Astrocyte of the spinal cord (primary cell): ENCODE data around the gene HES6.
A peak's percentile ranks its signal among the peaks of the same experiment; 100 is the strongest.

Experiments used
- DNase-seq: peaks from one replicate; pipeline ENCODE4 v3.0.0; 2011; ENCODE audit warnings: low read depth, low spot score
- H3K4me3 ChIP-seq: 2 replicates; pipeline ENCODE4 v1.5.1; 2011; ENCODE audit warnings: low read depth, mild to moderate bottlenecking, low read length, moderate library complexity
- in situ Hi-C: cut with HindIII; loops from 2 replicates; pipeline ENCODE4 v1.10.0; 2017; ENCODE audit warnings: low sequenced_read_pairs
- TF ChIP-seq, protein P1 (sequence below): IDR thresholded peaks from 2 replicates; pipeline ENCODE4 v1.5.1; 2012; ENCODE audit warnings: low read depth, mild to moderate bottlenecking, low read length, inconsistent platforms

Gene HES6

DNA sequence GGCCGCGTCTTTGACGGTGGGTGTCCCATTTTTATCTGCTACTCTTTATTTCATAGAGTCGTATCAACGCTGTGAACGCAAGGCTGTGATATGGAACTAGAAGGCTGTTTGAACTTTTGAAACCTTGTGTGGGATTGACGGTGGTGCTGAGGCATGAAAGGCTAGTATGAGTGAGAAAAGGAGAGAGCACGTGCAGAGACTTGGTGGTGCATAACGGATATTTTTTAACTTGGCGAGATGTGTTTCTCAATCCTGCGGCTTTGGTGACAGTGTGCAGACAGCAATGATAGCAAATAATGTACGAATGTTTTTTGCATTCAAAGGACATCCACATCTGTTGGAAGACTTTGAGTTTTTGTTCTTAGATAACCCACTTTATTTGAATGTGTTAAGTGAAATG, 6.2 kb downstream of the HES6 start:
- H3K4me3 ChIP-seq: no peak overlapping the region
- TF ChIP-seq, protein P1, sequence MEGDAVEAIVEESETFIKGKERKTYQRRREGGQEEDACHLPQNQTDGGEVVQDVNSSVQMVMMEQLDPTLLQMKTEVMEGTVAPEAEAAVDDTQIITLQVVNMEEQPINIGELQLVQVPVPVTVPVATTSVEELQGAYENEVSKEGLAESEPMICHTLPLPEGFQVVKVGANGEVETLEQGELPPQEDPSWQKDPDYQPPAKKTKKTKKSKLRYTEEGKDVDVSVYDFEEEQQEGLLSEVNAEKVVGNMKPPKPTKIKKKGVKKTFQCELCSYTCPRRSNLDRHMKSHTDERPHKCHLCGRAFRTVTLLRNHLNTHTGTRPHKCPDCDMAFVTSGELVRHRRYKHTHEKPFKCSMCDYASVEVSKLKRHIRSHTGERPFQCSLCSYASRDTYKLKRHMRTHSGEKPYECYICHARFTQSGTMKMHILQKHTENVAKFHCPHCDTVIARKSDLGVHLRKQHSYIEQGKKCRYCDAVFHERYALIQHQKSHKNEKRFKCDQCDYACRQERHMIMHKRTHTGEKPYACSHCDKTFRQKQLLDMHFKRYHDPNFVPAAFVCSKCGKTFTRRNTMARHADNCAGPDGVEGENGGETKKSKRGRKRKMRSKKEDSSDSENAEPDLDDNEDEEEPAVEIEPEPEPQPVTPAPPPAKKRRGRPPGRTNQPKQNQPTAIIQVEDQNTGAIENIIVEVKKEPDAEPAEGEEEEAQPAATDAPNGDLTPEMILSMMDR: no peak
- in situ Hi-C loops: no loop called here
- DNase-seq: no peak

DNA sequence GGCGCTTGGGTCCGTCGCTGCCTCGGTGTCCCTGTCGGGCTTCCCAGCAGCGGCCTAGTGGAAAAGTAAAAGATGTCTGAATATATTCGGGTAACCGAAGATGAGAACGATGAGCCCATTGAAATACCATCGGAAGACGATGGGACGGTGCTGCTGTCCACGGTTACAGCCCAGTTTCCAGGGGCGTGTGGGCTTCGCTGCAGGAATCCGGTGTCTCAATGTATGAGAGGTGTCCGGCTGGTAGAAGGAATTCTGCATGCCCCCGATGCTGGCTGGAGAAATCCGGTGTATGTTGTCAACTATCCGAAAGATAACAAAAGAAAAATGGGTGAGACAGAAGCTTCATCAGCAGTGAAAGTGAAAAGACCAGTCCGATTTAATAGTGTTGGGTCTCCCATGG, 8.0 kb downstream of the HES6 start:
- no peak overlapping the region for H3K4me3 ChIP-seq

GRCh38 chr2:238231251-238231793, 8.5 kb downstream of the HES6 start:
- in situ Hi-C loops: no loop called here
- peak; percentile 62 for DNase-seq
- peak overlapping the region; percentile 43 for H3K4me3 ChIP-seq
- TF ChIP-seq, protein P1: no peak

More for the DNA sequence above, 8.0 kb downstream of the HES6 start:
- no peak for DNase-seq
- in situ Hi-C loops: no loop called here
- TF ChIP-seq, protein P1: no peak

GRCh38 chr2:238230699-238231098, 9.1 kb downstream of the HES6 start:
- no peak overlapping the region for H3K4me3 ChIP-seq
- in situ Hi-C loops: no loop called here
- TF ChIP-seq, protein P1: no peak
- DNase-seq: no peak

DNA sequence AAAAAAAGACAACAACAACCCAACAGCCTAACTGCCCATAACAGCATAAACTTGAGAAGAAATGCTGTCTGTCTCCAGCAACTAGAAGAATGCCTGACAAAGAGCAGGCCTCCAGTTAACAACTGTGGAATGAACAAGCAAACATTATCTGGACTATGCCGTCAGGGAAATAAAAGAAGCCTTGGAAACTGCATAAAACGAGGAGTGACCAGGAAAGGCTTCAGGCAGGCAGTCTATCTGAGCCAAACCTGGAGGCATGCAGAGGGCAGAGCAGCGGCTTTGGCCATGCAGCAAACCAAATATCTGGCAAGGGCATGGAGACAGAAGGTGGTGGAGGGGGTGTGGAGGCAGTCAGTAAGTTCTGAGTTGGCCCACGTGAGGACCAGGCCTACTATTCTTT, 11.1 kb downstream of the HES6 start:
- DNase-seq: no peak
- TF ChIP-seq, protein P1: no peak
- in situ Hi-C loops: no loop called here
- no peak overlapping the region for H3K4me3 ChIP-seq

- in situ Hi-C loops: no loop called here
- TF ChIP-seq, protein P1: no peak
- no peak overlapping the region for H3K4me3 ChIP-seq
- no peak for DNase-seq
These were observed 12.2 kb downstream of the HES6 start for GRCh38 chr2:238227587-238228032.
